Bone marrow (tissue), 2 donors: Measurements from ENCODE around the gene SEPTIN5.
A peak's percentile ranks its signal among the peaks of the same experiment; 100 is the strongest.
"Not testable (repeated sequence)": the region's sequence is repeated elsewhere in the genome, so short reads cannot be mapped to it uniquely, and the experiment has no call there.

Experiments
- DNase-seq, 2 donors: peaks; one replicate each; lab custom pipeline; 2025; lab: John Stamatoyannopoulos, UW

SEPTIN5 gene

DNA sequence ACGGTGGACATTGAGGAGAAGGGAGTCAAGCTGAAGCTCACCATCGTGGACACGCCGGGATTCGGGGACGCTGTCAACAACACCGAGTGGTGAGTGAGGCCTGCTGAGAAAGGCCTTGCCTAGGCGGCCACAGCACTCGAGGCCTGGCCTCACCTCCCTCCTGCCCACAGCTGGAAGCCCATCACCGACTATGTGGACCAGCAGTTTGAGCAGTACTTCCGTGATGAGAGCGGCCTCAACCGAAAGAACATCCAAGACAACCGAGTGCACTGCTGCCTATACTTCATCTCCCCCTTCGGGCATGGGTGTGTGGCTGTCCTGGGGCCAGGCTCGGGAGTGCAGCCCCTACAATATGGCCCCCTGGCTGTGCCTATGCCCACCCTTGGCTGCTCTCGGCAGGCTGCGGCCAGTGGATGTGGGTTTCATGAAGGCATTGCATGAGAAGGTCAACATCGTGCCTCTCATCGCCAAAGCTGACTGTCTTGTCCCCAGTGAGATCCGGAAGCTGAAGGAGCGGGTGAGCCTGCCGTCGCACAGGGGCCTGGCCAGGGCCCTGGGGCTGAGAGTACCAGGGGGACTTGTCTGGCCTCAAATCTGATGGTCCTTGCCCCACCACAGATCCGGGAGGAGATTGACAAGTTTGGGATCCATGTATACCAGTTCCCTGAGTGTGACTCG, 6.0 kb downstream of the SEPTIN5 start:
- DNase-seq, result no peak

DNA sequence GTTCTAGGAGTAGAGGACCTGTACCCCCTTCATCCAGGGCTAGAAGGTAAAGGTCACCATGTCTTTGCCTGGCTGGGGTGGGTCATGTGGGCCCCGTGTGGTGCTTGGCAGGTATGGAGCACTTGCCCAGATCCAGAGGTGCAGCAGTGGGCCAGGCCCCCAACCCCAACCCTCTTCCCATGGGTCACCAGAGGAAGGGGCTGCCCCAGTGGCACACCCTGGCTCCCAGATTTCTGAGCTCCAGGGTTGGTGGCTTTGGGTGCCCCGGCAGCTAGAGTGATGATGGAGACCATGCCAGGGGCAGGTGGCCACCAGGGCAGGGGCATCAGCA, 6.7 kb downstream of the SEPTIN5 start:
- DNase-seq, result no peak

DNA sequence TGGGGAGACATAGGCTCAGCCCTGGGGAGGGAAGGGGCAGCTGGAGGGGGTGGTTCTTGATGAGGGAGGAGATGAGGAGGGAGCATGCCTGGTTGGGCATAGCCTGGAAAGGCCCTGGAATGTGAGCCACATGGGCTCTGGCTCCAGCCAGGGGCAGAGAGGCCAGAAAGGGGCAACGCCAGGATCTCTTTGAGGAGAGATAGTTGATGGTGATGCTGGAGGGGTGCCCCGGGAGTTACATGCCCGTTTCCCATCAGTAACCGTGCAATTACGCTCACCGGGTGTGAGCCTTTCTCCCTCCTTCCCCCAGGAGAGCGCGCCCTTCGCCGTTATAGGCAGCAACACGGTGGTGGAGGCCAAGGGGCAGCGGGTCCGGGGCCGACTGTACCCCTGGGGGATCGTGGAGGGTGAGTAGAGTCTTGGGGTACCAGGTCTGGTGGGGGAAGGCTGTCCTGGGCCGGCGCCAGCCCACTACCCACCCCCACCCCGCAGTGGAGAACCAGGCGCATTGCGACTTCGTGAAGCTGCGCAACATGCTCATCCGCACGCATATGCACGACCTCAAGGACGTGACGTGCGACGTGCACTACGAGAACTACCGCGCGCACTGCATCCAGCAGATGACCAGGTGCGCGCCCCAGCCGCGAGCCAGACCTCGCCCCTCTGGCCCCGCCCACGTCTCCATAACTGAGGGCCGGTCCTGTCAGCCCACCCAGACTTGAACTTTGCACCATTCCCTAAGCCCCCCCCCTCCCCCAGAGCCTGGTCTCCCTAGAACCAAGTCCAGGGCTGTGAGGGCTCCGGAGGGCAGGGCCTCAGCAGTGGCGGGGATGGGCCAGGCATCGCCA, 7.3 kb downstream of the SEPTIN5 start:
- DNase-seq, result no peak

DNA sequence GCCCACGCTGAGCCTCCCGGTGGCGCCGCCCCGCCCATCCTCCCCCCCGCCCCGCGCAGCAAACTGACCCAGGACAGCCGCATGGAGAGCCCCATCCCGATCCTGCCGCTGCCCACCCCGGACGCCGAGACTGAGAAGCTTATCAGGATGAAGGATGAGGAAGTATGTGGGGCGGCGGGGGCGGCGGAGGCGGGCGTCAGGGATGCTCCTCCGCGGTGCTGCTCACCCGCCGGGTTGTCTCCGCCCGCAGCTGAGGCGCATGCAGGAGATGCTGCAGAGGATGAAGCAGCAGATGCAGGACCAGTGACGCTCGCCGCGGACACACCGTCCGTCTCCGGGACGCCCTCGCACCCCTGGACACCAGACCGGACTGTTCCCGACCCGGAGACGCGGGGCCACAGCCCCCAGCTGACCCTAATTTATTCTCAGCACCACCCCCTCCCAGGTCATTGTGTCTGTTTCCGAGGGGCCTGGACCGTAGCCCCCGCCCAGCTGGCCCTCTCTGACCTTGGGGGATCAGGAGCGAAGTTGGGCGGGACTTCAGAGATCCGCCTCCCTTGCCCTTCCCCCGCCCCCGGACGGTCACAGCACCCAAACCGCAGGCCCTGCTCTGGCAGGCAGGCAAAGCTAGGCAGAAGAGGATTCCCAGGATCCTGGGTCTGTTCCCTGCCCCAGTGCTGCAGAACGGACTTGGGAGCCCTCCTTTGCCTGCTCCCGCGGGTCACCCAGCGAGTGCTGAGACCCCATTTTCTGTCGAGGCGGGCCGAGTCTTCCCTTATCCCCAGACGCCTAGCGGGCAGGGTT, 8.1 kb downstream of the SEPTIN5 start:
- DNase-seq, result no peak

DNA sequence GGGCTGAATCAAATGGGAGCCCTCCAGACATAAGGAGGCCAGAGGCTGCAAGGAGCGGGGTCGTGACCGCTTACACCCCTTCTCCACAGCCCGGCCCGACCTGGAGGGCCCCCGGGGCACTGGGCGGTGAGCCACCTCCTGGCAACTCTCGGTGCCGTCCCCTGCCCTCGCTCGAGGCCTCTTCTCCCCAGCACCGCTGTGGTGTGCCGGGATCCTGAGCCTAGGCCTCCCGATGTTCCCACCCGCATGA, 8.6 kb downstream of the SEPTIN5 start:
- no peak for DNase-seq

DNA sequence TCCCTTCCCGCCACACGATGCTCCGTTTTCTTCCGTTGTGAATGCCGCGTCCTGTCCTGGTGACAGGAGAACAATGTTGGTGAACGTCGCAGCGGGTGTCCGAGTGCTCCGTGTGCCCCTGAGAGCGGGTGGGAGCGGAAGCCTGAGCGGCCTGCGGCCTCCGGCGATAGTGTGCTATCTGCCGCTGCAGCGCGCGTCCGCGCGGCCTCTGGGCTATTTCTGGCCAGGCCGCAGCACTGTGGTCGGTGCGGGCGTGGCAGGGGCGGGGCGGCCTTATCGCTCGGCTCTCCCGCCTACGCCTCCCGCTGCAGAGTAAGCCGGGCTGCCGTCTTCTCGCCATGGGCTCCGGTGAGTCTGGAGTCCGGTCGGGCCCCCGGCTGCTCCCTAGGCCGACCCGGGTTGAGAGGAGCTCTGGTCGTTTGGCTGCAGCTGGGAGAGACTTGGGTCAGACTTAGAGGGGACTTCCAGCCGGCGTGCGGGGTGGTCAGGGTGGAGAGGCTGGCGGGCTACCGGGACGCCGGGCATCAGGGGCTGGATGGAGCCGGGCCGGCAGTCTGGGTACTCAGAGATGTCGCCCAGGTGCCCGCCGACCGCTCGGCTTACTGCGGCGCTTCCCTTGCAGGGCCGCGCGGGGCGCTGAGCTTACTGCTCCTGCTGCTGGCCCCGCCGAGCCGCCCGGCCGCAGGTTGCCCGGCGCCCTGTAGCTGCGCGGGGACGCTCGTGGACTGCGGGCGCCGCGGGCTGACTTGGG, 9.1 kb downstream of the SEPTIN5 start, which contains the start of gene GP1BB:
TSS of gene GP1BB (plus strand) at position 308 of the 751 bp plus-strand sequence. CDS start at position 339, 31 bp downstream.
- DNase-seq, result no peak

DNA sequence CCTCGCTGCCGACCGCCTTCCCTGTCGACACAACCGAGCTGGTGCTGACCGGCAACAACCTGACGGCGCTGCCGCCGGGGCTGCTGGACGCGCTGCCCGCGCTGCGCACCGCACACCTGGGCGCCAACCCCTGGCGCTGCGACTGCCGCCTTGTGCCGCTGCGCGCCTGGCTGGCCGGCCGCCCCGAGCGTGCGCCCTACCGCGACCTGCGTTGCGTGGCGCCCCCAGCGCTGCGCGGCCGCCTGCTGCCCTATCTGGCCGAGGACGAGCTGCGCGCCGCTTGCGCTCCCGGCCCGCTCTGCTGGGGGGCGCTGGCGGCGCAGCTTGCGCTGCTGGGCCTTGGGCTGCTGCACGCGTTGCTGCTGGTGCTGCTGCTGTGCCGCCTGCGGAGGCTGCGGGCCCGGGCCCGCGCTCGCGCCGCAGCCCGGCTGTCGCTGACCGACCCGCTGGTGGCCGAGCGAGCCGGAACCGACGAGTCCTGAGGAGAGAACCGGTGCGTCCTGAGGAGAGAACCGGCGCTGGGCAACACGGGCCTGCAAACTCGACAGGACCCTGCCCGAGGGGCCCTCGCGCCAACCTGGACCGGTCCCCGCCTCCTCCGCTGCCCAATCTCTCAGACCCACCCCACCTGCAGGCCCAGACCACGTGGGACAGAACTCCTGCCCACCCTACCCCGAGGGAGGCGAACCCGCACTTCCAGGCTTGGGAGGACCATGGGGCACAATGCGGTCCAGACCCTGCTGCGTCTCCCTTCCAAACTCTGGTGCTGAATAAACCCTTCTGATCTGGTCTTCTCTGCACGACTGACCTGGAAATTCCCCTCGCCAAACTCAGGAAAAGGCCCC, 9.9 kb downstream of the SEPTIN5 start:
- no peak for DNase-seq

DNA sequence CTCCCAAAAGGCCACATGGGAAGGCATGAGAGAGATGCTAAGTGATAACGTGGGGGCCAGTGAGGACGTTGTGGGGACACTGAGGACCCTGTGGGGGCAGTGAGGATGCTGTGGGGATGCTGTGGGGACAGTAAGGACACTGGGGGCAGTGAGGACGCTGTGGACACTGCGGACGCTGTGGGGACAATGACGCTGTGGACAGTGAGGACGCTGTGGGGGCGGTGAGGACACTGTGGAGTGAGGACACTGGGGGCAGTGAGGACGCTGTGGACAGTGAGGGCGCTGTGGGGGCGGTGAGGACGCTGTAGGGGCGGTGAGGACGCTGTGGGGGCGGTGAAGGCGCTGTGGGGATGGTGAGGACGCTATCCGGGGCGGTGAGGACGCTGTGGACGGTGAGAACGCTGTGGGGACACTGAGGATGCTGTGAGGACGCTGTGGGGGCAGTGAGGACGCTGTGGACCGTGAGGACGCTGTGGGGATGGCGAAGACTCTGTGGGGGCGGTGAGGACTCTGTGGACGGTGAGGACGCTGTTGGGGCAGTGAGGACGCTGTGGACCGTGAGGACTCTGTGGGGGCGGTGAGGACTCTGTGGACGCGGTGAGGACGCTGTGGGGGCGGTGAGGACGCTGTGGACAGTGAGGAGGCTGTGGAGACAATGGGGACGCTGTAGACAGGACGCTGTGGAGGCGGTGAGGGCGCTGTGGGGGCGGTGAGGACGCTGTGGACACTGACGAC, 10.8 kb downstream of the SEPTIN5 start:
- DNase-seq, result no peak

DNA sequence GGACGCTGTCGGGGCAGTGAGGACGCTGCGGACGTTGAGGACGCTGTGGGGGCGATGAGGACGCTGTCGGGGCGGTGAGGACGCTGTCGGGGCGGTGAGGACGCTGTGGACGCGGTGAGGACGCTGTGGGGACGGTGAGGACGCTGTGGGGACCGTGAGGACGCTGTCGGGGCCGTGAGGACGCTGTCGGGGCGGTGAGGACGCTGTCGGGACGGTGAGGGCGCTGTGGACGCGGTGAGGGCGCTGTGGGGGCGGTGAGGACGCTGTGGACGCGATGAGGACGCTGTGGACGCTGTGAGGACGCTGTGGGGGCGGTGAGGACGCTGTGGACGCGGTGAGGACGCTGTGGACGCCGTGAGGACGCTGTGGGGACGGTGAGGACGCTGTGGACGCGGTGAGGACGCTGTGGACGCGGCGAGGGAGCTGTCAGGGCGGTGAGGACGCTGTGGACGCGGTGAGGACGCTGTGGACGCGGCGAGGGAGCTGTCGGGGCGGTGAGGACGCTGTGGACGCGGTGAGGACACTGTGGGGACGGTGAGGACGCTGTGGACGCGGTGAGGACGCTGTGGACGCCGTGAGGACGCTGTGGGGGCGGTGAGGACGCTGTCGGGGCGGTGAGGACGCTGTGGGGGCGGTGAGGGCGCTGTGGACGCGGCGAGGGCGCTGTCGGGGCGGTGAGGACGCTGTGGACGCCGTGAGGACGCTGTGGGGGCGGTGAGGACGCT, 11.9 kb downstream of the SEPTIN5 start:
- not testable (repeated sequence) for DNase-seq

DNA sequence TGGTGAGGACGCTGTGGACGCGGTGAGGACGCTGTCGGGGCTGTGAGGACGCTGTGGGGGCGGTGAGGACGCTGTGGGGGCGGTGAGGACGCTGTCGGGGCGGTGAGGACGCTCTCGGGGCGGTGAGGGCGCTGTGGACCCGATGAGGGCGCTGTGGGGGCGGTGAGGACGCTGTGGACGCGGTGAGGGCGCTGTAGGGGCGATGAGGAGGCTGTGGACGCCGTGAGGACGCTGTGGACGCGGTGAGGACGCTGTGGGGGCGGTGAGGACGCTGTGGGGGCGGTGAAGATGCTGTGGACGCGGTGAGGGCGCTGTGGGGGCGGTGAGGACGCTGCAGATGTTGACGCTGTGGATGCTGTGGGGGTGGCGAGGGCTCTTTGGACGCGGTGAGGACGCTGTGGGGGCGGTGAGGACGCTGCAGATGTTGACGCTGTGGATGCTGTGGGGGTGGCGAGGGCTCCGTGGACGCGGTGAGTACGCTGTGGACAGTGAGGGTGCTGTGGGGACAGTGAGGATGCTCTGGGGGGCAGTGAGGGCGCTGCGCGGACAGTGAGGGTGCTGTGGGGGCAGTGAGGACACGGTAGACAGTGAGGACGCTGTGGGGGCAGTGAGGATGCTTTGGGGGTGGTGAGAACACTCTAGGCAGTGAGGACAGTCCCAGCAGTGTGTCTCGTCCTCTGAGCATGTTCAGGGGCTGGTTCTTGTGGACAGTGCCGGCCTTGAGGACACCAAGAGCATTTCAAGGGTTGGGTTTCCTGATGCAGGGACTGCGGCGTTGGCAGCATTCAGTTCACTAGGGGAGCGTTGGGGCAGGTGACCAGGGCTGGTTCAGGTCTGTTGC, 13.2 kb downstream of the SEPTIN5 start:
- DNase-seq, result no peak

DNA sequence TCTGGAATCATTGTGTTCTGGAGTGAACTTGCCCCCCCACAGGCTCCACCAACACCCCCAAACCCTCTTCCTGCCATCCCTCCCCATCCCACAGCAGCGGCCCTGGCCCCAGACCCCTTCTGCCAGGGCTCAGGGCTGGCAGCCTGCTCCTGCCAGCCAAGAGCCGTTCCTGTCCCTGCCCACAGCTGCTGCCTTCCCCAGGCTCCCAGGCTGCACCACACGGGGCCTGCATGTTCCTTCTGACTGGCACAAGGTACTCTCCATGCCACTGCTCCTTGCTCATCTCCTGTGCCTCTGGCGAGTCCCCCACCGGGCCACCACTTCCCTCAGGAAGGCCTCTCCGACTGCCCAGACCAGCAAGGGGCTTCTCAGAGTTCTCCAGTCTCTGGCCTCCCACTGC, 14.0 kb downstream of the SEPTIN5 start:
- DNase-seq, result no peak

DNA sequence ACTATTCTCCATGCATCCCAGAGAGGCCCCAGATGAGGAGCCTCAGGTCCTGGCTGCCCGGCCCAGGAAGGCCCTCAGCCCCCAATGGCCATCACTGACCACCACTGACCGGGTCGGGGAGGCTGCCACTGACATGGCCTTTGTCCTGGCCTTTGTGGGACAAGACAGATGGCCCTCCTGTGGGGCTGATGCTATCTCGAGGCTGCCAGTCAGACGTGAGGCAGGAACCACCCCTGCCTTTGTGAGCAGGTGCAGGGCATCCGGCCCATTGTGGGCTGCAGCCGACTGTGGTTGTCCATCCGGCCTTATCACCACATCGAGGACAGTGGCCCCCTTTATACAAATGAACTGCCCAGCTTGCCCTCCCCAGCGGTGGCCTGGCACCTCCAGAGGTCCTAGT, 14.5 kb downstream of the SEPTIN5 start:
- DNase-seq, result no peak

DNA sequence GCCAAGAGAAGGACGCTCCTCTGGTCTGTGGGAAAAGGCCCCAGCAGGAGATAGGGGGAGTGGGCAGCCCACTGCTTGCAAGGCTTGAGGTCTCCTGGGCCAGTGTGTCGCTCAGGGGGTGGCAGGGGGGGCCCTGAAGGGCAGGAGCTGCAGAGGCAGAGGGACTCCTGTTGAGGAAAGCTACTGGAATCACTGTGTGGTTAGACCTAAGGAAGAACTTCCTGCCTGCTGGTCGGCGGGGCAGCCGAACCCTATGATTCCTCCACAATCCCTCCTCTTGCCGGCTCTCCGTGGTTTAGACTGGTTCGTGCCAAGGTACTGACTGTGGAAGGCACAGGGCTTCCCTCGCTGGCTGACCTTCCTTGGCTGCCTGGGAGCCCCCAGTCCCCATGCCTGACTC, 15.2 kb downstream of the SEPTIN5 start:
- DNase-seq, result no peak

DNA sequence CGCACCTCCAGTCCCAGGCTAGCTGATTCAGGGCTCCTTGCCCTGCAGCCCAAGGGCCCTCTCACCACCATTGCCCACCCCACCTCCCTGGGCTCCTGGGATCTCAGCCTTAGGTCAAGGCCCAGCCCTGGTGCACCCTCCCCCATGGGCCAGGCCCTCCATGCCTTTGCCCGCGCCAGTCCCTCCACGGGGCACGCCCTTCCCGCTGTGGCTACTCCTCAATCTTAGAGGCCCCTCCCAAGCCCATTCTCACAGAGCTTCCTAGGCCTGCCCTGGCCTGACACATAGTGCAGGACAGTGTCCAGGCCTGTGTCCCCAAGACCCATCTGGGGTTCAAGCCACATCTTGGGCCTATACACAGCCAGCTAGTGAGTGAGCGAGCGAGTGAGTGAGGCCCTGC, 15.9 kb downstream of the SEPTIN5 start:
- DNase-seq, result no peak

DNA sequence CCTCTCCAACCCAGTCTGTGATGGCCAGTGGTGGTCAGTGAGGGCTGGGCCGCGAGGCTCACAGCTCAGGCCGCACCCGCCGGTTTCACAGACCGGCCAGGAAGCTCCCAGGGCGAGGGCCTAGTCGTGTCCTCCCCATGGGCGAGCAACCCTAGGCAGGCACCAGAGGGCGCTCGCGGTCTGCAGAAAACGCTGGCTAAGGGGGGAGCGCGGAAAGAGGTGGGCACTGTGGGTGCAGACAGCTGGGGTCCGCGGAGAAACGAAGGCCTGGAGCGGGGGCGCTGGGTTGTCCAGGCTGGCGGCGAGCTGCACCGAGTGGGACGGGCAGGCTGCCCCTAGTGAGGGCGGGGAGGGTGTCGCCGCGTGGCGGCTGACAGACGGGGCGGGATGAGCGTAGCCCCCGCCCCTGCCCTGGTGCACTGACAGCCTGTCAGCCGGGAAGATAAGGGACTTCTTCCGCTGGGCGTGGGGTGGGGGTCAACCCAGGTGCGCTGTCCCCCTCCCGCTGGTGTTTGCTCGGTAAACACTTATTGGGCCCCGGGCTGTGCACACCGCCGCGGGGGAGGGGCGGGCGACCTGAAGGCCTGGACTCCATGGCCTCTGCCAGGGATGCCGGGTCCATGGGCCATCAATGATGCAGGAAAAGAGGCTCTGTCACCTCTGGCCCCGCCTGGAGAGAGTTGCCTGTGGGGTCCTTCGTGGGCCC, 16.5 kb downstream of the SEPTIN5 start:
- peak; percentile 43 to 73 for DNase-seq

DNA sequence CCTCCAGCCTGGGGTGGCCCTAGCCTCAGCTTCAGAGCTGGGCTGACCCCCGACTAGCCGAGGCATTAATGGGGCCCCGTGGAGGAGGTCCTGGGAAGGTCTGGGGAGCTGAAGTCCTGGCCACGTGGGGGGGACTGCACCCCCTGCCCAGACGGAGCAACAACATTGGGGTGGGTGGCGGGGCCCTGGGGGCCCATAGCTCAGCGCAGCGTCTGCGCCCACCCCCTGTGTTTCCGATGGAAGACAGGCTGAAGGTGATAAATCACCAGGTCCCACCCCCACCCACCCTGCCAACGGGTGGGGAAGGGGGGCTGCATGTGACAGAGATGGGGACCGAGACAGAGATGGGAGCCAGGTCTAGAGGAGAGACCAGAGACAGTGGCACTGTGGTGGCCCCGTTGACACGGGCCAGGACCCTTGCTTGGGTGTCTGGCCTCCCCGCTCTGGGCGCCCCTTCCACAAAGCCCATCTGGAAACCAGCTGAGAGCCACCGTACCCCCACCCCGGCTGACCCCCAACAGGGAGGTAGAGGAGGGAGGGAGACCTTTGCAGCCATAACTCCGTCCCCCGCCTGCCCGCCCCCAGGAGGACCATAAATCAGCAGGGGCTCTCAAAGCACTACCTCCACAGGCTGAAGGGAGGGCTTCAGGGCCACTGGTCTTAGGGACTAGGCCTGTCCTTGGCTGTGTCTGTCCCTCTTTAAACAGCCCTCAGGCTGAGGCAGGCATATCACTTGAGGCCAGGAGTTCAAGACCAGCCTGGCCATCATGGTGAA, 17.2 kb downstream of the SEPTIN5 start:
- no peak for DNase-seq

DNA sequence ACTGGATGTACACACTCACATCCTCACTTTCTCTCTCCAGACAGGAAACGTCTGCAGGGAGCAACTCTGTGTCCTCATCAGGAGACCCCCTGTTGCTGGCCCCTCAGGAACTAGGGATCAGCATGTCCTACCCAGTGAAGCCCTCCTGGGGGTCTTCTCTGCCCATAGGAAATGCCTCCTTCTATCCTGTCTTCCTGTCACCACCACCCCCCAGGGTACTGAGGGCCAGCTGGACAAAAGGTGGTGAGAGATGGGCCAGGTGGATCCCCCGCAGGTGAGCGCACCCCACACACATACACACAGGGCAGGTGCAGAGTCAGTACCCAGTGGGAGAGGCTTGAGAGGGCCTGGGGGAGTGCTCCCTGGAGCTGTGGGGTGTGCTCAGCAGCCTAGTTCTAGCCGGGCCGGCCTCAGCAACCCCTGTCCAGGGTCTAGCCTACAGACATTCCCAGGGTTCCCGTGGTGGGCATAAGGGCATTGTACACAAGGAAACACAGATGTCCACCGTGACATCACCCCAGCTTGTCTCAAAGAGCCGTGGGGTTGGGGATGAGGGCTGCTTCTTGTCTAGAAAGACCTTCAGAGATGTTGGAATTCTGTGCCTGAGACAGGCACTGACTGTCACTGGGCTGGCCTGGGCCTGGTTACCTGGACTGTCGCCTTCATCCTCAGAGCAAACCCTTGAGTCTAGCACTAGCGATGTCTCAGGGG, 18.3 kb downstream of the SEPTIN5 start:
- no peak for DNase-seq
